Endothelial cell of umbilical vein (primary cell): ENCODE results near the gene SMIM26. TPM values are rescaled to one million over a fixed set of nuclear protein-coding genes. Genes with fewer than 3 reads are reported as not detected.

ENCODE experiments used
- BruUV-seq: library from RNA; stranded (reverse); fragments of 400-500 nt; replicated peaks from 2 replicates; lab custom pipeline; 2021; lab: Mats Ljungman, UMichigan
- CTCF ChIA-PET: fragments of 300-600, 350-600 bp; sonication (Branson Sonifier 250); formaldehyde crosslinking; loops from one replicate; lab custom pipeline; 2021; ENCODE audit warnings: antibody characterized with exemption, inconsistent platforms; lab: Charles Lee
- POLR2A ChIA-PET: fragments of 300-600, 350-600 bp; sonication (Branson Sonifier 250); formaldehyde crosslinking; loops from one replicate; lab custom pipeline; 2021; ENCODE audit warnings: antibody characterized with exemption, inconsistent platforms; lab: Charles Lee
- DNase-seq: peaks from one replicate; pipeline ENCODE4 v3.0.0-alpha.2; 2011; ENCODE audit warnings: low read depth, low spot score
- FAIRE-seq: peaks from 2 replicates; lab custom pipeline; 2011; peaks lifted over from hg19 to GRCh38; lab: Jason Lieb, UNC
- H2AFZ ChIP-seq: 2 replicates; pipeline ENCODE4 v1.6.0; 2012; ENCODE audit warnings: low read depth, low read length, control low read depth, inconsistent platforms
- H3K27ac ChIP-seq: 2 replicates; pipeline ENCODE4 v1.5.1; 2011; ENCODE audit warnings: low read depth, mild to moderate bottlenecking, control low read depth, low read length, moderate library complexity; ENCODE audit not compliant: insufficient read depth
- H3K27me3 ChIP-seq, 2 experiments: 2 replicates each; pipeline versions ENCODE4 v1.6.0 to v1.6.1; 2011; ENCODE audit warnings: low read length in 2 of 2, mixed read lengths in 1 of 2; ENCODE audit not compliant: control insufficient read depth in 2 of 2, insufficient read depth in 2 of 2
- H3K36me3 ChIP-seq, 2 experiments: 2 replicates in 1 of 2; 3 replicates in 1 of 2; pipeline ENCODE4 v1.5.1; 2011; ENCODE audit warnings: low read length in 2 of 2, mild to moderate bottlenecking in 1 of 2, moderate library complexity in 1 of 2; ENCODE audit not compliant: control insufficient read depth in 2 of 2, insufficient read depth in 2 of 2; ENCODE audit errors: extremely low read depth in 1 of 2
- H3K4me1 ChIP-seq: 3 replicates; pipeline ENCODE4 v1.5.1; 2011; ENCODE audit warnings: mild to moderate bottlenecking, low read length; ENCODE audit not compliant: control insufficient read depth, insufficient read depth; ENCODE audit errors: extremely low read depth
- H3K4me2 ChIP-seq: 2 replicates; pipeline ENCODE4 v1.6.1; 2011; ENCODE audit warnings: low read length, control low read depth, mixed read lengths; ENCODE audit not compliant: insufficient read depth
- H3K4me3 ChIP-seq, 3 experiments: fragments of 200-600 bp in 1 of 3; sonication (generic), shearing (Covaris generic) in 1 of 3; replicated peaks in 1 of 3; 2 replicates each; pipeline ENCODE4 v1.5.1; 2011 to 2016; ENCODE audit warnings: control low read depth in 3 of 3, low read length in 3 of 3, mild to moderate bottlenecking in 2 of 3, inconsistent platforms in 1 of 3, low read depth in 1 of 3, moderate library complexity in 1 of 3; ENCODE audit not compliant: insufficient read depth in 1 of 3
- H3K79me2 ChIP-seq: 2 replicates; pipeline ENCODE4 v1.6.0; 2012; ENCODE audit warnings: low read length, inconsistent platforms; ENCODE audit not compliant: control insufficient read depth, insufficient read depth
- H3K9ac ChIP-seq: replicated peaks from 2 replicates; pipeline ENCODE3; 2011; ENCODE audit warnings: low read length, control low read depth; ENCODE audit not compliant: insufficient read depth; ENCODE audit errors: extremely low read depth
- H3K9me1 ChIP-seq: replicated peaks from 3 replicates; pipeline ENCODE4 v1.6.0; 2011; ENCODE audit warnings: mild to moderate bottlenecking, low read length; ENCODE audit not compliant: control insufficient read depth, insufficient read depth; ENCODE audit errors: extremely low read depth
- H3K9me3 ChIP-seq: replicated peaks from 2 replicates; pipeline ENCODE4 v1.5.1; 2012; ENCODE audit warnings: low read length, inconsistent platforms; ENCODE audit not compliant: control insufficient read depth, insufficient read depth
- H4K20me1 ChIP-seq: replicated peaks from 2 replicates; pipeline ENCODE3; 2011; ENCODE audit warnings: mild to moderate bottlenecking, low read length; ENCODE audit not compliant: control insufficient read depth, insufficient read depth; ENCODE audit errors: extremely low read depth
- EZH2 ChIP-seq: IDR thresholded peaks from 2 replicates; pipeline ENCODE4 v1.6.1; 2012; ENCODE audit warnings: borderline replicate concordance, low read depth, mild to moderate bottlenecking, moderate library complexity, low read length, inconsistent platforms; ENCODE audit not compliant: severe bottlenecking
- FOS ChIP-seq: IDR thresholded peaks from 2 replicates; pipeline ENCODE4 v1.6.1; 2011; ENCODE audit warnings: mild to moderate bottlenecking, low read length, moderate library complexity, borderline replicate concordance; ENCODE audit not compliant: insufficient read depth
- GATA2 ChIP-seq: IDR thresholded peaks from 2 replicates; pipeline ENCODE4 v1.7.0; 2011; ENCODE audit warnings: low read depth, mild to moderate bottlenecking, moderate library complexity, mixed read lengths, low read length; ENCODE audit not compliant: insufficient read length, insufficient read depth
- JUN ChIP-seq: IDR thresholded peaks from 2 replicates; pipeline ENCODE4 v1.6.1; 2011; ENCODE audit warnings: borderline replicate concordance, low read depth; ENCODE audit not compliant: insufficient read length, insufficient read depth
- MYC ChIP-seq: IDR thresholded peaks from one replicate; pipeline ENCODE4 v1.6.1; 2011; ENCODE audit warnings: mild to moderate bottlenecking, low read depth, low read length
- POLR2A ChIP-seq: IDR thresholded peaks from 2 replicates; pipeline ENCODE4 v1.6.1; 2012; ENCODE audit warnings: low read depth, mild to moderate bottlenecking, control low read depth, low read length
- dilution Hi-C: fragments of 300-500 bp; cut with MboI; formaldehyde crosslinking; loops from one replicate; pipeline ENCODE4 v1.15.0; 2019; ENCODE audit warnings: low sequenced_read_pairs; ENCODE audit not compliant: extremely low pct_ligation_motif_present
- intact Hi-C: fragments of 100-400 bp; cut with micrococcal nuclease; formaldehyde crosslinking; loops from one replicate; pipeline ENCODE4 v1.10.0; 2022
- polyA plus RNA-seq, 4 experiments: library from polyadenylated mRNA; depleted of rRNA in 3 of 4; stranded (reverse) in 3 of 4; unstranded in 1 of 4; fragments of >200 nt; gene quantifications; 2 replicates each; pipeline versions ENCODE4 v1.2.1 to v1.2.3, GENCODE V29; 2011 to 2012; ENCODE audit warnings: missing spikeins in 1 of 4
- total RNA-seq: library from RNA; stranded (reverse); gene quantifications from 2 replicates; pipeline ENCODE4 v1.2.3, GENCODE V29; 2021
- TF ChIP-seq, protein P1 (sequence below), 2 donors: IDR thresholded peaks; 1 replicate in 1 of 2; 2 replicates in 1 of 2; pipeline ENCODE4 v1.5.1; 2011; ENCODE audit warnings: low read length in 2 of 2, mild to moderate bottlenecking in 2 of 2, moderate library complexity in 2 of 2, control low read depth in 1 of 2, inconsistent platforms in 1 of 2, low read depth in 1 of 2; ENCODE audit not compliant: insufficient read depth in 1 of 2; ENCODE audit errors: extremely low read depth in 1 of 2

SMIM26 gene
- total and polyA plus RNA-seq, 2 donors (not counting 3 experiments of a cell fraction or from before 2014, with no cell fraction given) = 54.1 to 92.0 TPM

DNA sequence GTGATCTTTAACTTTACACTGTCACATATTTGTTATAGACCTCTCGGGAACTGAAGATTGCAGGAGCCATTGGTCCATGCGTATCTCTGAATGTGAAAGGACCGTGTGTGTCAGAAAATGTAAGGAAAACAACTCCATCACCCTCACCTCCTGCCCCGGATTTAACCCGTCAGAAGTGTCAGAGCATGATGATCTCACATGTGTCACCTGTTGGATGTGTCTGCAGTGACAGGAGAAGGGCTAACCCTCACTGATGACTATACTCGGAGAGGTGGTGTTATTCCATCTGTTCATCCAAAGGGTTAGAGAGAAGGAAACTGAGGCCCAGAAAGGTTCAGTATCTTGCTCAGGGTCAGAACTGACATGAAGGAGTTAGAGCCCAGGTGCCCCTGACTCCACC, 34.6 kb upstream of the SMIM26 start:
- DNase-seq = no peak
- BruUV-seq = no TSS peak
- Histone ChIP-seq H3K27ac (no peak overlapping the region), H3K79me2 (no peaks in the 10 kb centered on the region), H3K4me3 (no peak overlapping the region), H3K4me2 (no peak overlapping the region), H3K9me3 (no peaks in the 10 kb centered on the region), H3K4me1 (no peaks in the 10 kb centered on the region), H3K27me3 (no peaks in the 10 kb centered on the region), H4K20me1 (no peaks in the 10 kb centered on the region), H3K36me3 (peaks cover 21 to 38% of the 10 kb centered on the region in 2 experiments), H3K9me1 (no peaks in the 10 kb centered on the region), H2AFZ (no peak overlapping the region), H3K9ac (no peak overlapping the region)
- TF ChIP-seq JUN = no peak
- no peak for TF ChIP-seq GATA2
- TF ChIP-seq POLR2A = no peak
- TF ChIP-seq FOS = no peak
- no peak for TF ChIP-seq MYC
- TF ChIP-seq, protein P1, sequence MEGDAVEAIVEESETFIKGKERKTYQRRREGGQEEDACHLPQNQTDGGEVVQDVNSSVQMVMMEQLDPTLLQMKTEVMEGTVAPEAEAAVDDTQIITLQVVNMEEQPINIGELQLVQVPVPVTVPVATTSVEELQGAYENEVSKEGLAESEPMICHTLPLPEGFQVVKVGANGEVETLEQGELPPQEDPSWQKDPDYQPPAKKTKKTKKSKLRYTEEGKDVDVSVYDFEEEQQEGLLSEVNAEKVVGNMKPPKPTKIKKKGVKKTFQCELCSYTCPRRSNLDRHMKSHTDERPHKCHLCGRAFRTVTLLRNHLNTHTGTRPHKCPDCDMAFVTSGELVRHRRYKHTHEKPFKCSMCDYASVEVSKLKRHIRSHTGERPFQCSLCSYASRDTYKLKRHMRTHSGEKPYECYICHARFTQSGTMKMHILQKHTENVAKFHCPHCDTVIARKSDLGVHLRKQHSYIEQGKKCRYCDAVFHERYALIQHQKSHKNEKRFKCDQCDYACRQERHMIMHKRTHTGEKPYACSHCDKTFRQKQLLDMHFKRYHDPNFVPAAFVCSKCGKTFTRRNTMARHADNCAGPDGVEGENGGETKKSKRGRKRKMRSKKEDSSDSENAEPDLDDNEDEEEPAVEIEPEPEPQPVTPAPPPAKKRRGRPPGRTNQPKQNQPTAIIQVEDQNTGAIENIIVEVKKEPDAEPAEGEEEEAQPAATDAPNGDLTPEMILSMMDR (IDR thresholded peaks at IDR 0.05; ENCODE audit: extremely low read depth in 1 of 2, insufficient read depth in 1 of 2, low read depth in 1 of 2, low read length in 2 of 2) = no peak
- TF ChIP-seq EZH2 = no peak
- intact Hi-C loops (no loop called here), dilution Hi-C loops (no loop called here)
- ChIA-PET CTCF (no interaction called here), POLR2A (no interaction called here)
- no peak for FAIRE-seq
